HCT116 (cell line): ENCODE measurements around the gene MYO3B. TPM values are rescaled to one million over a fixed set of nuclear protein-coding genes. Genes with fewer than 3 reads are reported as not detected.

Source experiments
- ATAC-seq: fragments of 200-7000 bp; cut with Tn5 transposase; 2 replicates; pipeline ENCODE4 v1.9.1; 2020; ENCODE audit warnings: mild to moderate bottlenecking, moderate library complexity
- BruUV-seq: library from RNA; stranded (reverse); fragments of 400-500 nt; replicated peaks from 2 replicates; lab custom pipeline; 2021; lab: Mats Ljungman, UMichigan
- CTCF ChIA-PET: fragments of 300-600 bp; sonication (Branson Sonifier 250); formaldehyde crosslinking; loops from one replicate; lab custom pipeline; 2021; ENCODE audit warnings: antibody characterized with exemption; lab: Charles Lee
- POLR2A ChIA-PET: fragments of 300-600, 350-600 bp; sonication (Branson Sonifier 250); formaldehyde crosslinking; loops from one replicate; lab custom pipeline; 2021; ENCODE audit warnings: antibody characterized with exemption; lab: Charles Lee
- RAD21 ChIA-PET, 2 experiments: fragments of 300-600 bp; sonication (Branson Sonifier 250); formaldehyde crosslinking; loops; one replicate each; lab custom pipeline; 2023; ENCODE audit warnings: low total read pairs in 2 of 2; ENCODE audit not compliant: uncharacterized antibody in 2 of 2, unreplicated experiment in 2 of 2, low non-redundant PET in 1 of 2; lab: Charles Lee
- DNase-seq: peaks from one replicate; pipeline ENCODE4 v3.0.0-alpha.2; 2010; ENCODE audit warnings: low read depth, low spot score
- H2AFZ ChIP-seq: fragments of 200-600 bp; shearing (Covaris generic), sonication (generic); 2 replicates; pipeline ENCODE4 v1.6.1; 2017; ENCODE audit warnings: low read depth, mixed run types, mixed read lengths, antibody characterized with exemption, low read length; ENCODE audit not compliant: poor library complexity, severe bottlenecking
- H3K27ac ChIP-seq: 2 replicates; pipeline ENCODE4 v1.5.1; 2012; ENCODE audit warnings: low read depth, low read length
- H3K27me3 ChIP-seq: fragments of 200-600 bp; sonication (generic); 2 replicates; pipeline ENCODE4 v1.6.1; 2016; ENCODE audit warnings: mixed run types, low read length, mixed read lengths; ENCODE audit not compliant: insufficient read depth
- H3K36me3 ChIP-seq, 2 experiments: fragments of 200-500 bp in 1 of 2; fragments of 200-600 bp in 1 of 2; sonication (Bioruptor generic) in 1 of 2; sonication (generic) in 1 of 2; 2 replicates each; pipeline versions ENCODE4 v1.5.1 to v1.6.1; 2014 to 2016; ENCODE audit warnings: low read length in 2 of 2, inconsistent platforms in 1 of 2, mixed read lengths in 1 of 2, mixed run types in 1 of 2; ENCODE audit not compliant: insufficient read depth in 2 of 2, control insufficient read depth in 1 of 2
- H3K4me1 ChIP-seq, 2 experiments: fragments of 200-600 bp in 1 of 2; sonication (generic) in 1 of 2; 2 replicates each; pipeline versions ENCODE4 v1.5.1 to v1.6.1; 2012 to 2017; ENCODE audit warnings: low read length in 2 of 2, inconsistent platforms in 1 of 2, mild to moderate bottlenecking in 1 of 2, mixed read lengths in 1 of 2, mixed run types in 1 of 2, moderate library complexity in 1 of 2; ENCODE audit not compliant: insufficient read depth in 2 of 2, control insufficient read depth in 1 of 2
- H3K4me2 ChIP-seq: fragments of 200-600 bp; sonication (generic); 2 replicates; pipeline ENCODE4 v1.6.1; 2017; ENCODE audit warnings: mixed run types, low read length, mixed read lengths
- H3K4me3 ChIP-seq, 2 experiments: fragments of 200-600 bp in 1 of 2; sonication (generic) in 1 of 2; replicated peaks in 1 of 2; 2 replicates each; pipeline ENCODE4 v1.5.1; 2011 to 2016; ENCODE audit warnings: low read length in 2 of 2, control low read depth in 1 of 2, low read depth in 1 of 2, mild to moderate bottlenecking in 1 of 2, mixed read lengths in 1 of 2, mixed run types in 1 of 2
- H3K79me2 ChIP-seq: fragments of 200-600 bp; sonication (generic); 2 replicates; pipeline ENCODE4 v1.6.1; 2017; ENCODE audit warnings: mild to moderate bottlenecking, mixed run types, low read length, moderate library complexity, mixed read lengths; ENCODE audit not compliant: insufficient read depth
- H3K9ac ChIP-seq: fragments of 200-600 bp; sonication (generic); 2 replicates; pipeline ENCODE4 v1.6.1; 2016; ENCODE audit warnings: low read length, mixed read lengths
- H3K9me2 ChIP-seq: fragments of 200-600 bp; sonication (generic), shearing (Covaris generic); 2 replicates; pipeline ENCODE4 v1.6.1; 2017; ENCODE audit warnings: mixed run types, mild to moderate bottlenecking, moderate library complexity; ENCODE audit not compliant: insufficient read depth
- H3K9me3 ChIP-seq, 2 experiments: fragments of 200-500 bp in 1 of 2; fragments of 200-600 bp in 1 of 2; sonication (Bioruptor generic) in 1 of 2; sonication (generic) in 1 of 2; 2 replicates each; pipeline ENCODE4 v1.6.1; 2014 to 2017; ENCODE audit warnings: low read length in 2 of 2, mixed read lengths in 2 of 2, inconsistent platforms in 1 of 2, low read depth in 1 of 2, mild to moderate bottlenecking in 1 of 2, mixed run types in 1 of 2, moderate library complexity in 1 of 2; ENCODE audit not compliant: control insufficient read depth in 1 of 2, insufficient read depth in 1 of 2
- H4K20me1 ChIP-seq: fragments of 200-600 bp; sonication (generic), shearing (Covaris generic); 2 replicates; pipeline ENCODE4 v1.6.1; 2017; ENCODE audit warnings: mixed run types, mild to moderate bottlenecking, moderate library complexity; ENCODE audit not compliant: insufficient read depth
- ATF3 ChIP-seq: IDR thresholded peaks from 2 replicates; pipeline ENCODE4 v1.6.1; 2012
- CBX3 ChIP-seq: IDR thresholded peaks from 2 replicates; pipeline ENCODE4 v1.6.1; 2012; ENCODE audit warnings: low read depth
- CEBPB ChIP-seq: IDR thresholded peaks from 2 replicates; pipeline ENCODE4 v1.6.1; 2012; ENCODE audit warnings: low read depth
- ELF1 ChIP-seq: IDR thresholded peaks from 2 replicates; pipeline ENCODE4 v1.6.1; 2012; ENCODE audit warnings: low read depth, borderline replicate concordance
- EZH2 ChIP-seq: fragments of 200-600 bp; sonication (generic); IDR thresholded peaks from 2 replicates; pipeline ENCODE4 v1.6.1; 2017; ENCODE audit warnings: antibody characterized with exemption, mixed run types
- EZH2phosphoT487 ChIP-seq: fragments of 200-600 bp; IDR thresholded peaks from 2 replicates; pipeline ENCODE4 v1.6.1; 2018; ENCODE audit warnings: antibody characterized with exemption, borderline replicate concordance
- FOSL1 ChIP-seq: IDR thresholded peaks from 2 replicates; pipeline ENCODE4 v1.6.1; 2012; ENCODE audit warnings: low read depth
- POLR2A ChIP-seq: IDR thresholded peaks from 2 replicates; pipeline ENCODE4 v1.7.0; 2011; ENCODE audit warnings: borderline replicate concordance; ENCODE audit not compliant: insufficient read depth, insufficient read length; ENCODE audit errors: extremely low read depth
- POLR2AphosphoS5 ChIP-seq: IDR thresholded peaks from 2 replicates; pipeline ENCODE4 v1.6.1; 2011; ENCODE audit warnings: mild to moderate bottlenecking, low read depth, low read length, moderate library complexity
- RAD21 ChIP-seq: IDR thresholded peaks from 2 replicates; pipeline ENCODE4 v1.6.1; 2012; ENCODE audit warnings: low read depth, mild to moderate bottlenecking
- SIN3A ChIP-seq: IDR thresholded peaks from 2 replicates; pipeline ENCODE4 v1.6.1; 2012; ENCODE audit warnings: low read depth
- YY1 ChIP-seq: IDR thresholded peaks from 2 replicates; pipeline ENCODE4 v1.6.1; 2011; ENCODE audit warnings: low read length, low read depth, moderate library complexity, mild to moderate bottlenecking; ENCODE audit not compliant: insufficient replicate concordance; ENCODE audit errors: extremely low read depth
- intact Hi-C: fragments of 100-400 bp; cut with micrococcal nuclease; formaldehyde crosslinking; loops from 2 replicates; pipeline ENCODE4 v1.10.0; 2022
- total RNA-seq: library from RNA; stranded (reverse); gene quantifications from one replicate; pipeline ENCODE4 v1.2.1, GENCODE V29; 2021; ENCODE audit not compliant: unreplicated experiment

MYO3B gene
- total RNA-seq, 1 experiment from 2014 or later = not detected

DNA sequence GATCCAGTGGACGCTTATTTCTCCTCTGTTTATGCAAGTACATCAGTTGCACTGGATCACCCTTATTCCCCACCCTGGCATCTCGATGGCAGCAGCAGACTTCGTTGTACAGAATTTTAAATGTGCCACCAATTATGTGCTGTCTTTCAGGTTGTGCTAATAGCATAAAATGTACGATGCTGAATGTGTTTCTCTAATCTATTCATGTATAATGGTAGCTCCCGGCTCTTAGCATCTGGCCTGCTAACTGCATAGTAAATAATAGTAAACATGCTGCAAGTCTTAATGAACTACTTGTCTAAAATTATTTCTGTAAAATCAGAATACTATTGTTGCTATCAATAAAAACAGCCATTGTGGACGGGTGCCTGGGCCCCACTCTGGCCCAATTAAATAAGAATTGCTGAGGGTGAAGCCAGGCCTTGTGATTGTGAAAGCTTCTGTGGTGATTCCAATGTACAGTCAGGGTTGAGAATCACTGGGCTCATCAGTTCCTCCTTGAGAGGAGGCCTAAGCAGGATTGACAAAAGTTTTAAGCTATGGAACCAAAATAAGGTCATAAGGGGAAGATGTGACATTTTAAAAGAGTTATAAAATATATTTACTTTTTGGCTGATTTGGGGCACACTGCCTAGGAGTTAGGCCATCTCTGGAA lies 14.4 kb upstream of the MYO3B start:
- 0 out of 4 replicates have a peak, but pooled peaks cover 0 to 3% of the 10 kb centered on the region in 2 experiments for H3K4me1 ChIP-seq
- TF ChIP-seq ATF3 (no peak), CEBPB (no peak), YY1 (no peak), EZH2 (no peak), POLR2AphosphoS5 (no peak), EZH2phosphoT487 (no peak), RAD21 (no peak), ELF1 (no peak), POLR2A (no peak), SIN3A (no peak), CBX3 (no peak)
- H3K27ac ChIP-seq = no peak overlapping the region
- no peak for ATAC-seq
- no TSS peak for BruUV-seq
- H3K36me3 ChIP-seq = no peaks in the 10 kb centered on the region
- H3K79me2 ChIP-seq = no peaks in the 10 kb centered on the region
- no peaks in the 10 kb centered on the region for H4K20me1 ChIP-seq
- no peaks in the 10 kb centered on the region for H3K9me3 ChIP-seq
- POLR2A ChIA-PET = no interaction called here
- H3K27me3 ChIP-seq = no peaks in the 10 kb centered on the region
- H3K9ac ChIP-seq = no peak overlapping the region
- no peak overlapping the region for H3K4me3 ChIP-seq
- H3K4me2 ChIP-seq = no peak overlapping the region
- RAD21 ChIA-PET = no interaction called here
- peak overlapping the region; percentile 52 for H2AFZ ChIP-seq
- no peaks in the 10 kb centered on the region for H3K9me2 ChIP-seq
- CTCF ChIA-PET = no interaction called here
- intact Hi-C loops = no loop called here
- DNase-seq = no peak

DNA sequence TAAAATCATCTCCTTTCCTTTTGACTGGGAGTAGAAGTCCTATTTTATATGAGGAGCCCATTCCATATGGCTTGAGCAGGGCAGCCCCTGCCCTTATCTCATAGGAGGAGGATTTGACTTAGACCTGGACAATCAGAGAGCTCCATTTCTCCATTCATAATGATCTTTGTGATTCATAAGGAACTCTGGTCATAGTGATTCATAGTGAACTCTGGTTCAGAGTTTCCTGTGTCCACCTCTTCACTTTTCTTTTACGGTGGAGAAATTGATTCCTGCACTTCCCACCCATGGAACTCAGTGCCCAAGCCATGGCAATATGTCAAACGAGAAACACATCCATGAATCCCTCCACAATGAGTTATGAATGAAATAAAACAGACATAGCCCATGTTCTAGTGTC lies 12.8 kb upstream of the MYO3B start:
- intact Hi-C loops = no loop called here
- no peaks in the 10 kb centered on the region for H3K36me3 ChIP-seq
- ATAC-seq = no peak

More for the DNA sequence above, 12.8 kb upstream of the MYO3B start:
- Histone ChIP-seq H4K20me1 (no peaks in the 10 kb centered on the region), H3K9ac (no peak overlapping the region), H3K4me3 (no peak overlapping the region), H3K9me3 (no peaks in the 10 kb centered on the region), H3K4me1 (0 out of 4 replicates have a peak, but pooled peaks cover 0 to 3% of the 10 kb centered on the region in 2 experiments), H3K9me2 (no peaks in the 10 kb centered on the region), H3K79me2 (no peaks in the 10 kb centered on the region), H3K27me3 (no peaks in the 10 kb centered on the region), H2AFZ (no peak overlapping the region), H3K27ac (no peak overlapping the region)
- RAD21 ChIA-PET = no interaction called here
- BruUV-seq = no TSS peak
- DNase-seq = no peak
- TF ChIP-seq RAD21 (no peak), FOSL1 (peak; percentile 45; the same call in 1 of the 2 replicates)
- TF ChIP-seq, all 23 proteins: peak for 1
- H3K4me2 ChIP-seq = no peak overlapping the region; the same call in 1 of the 2 replicates
- ChIA-PET POLR2A (no interaction called here), CTCF (no interaction called here)
